SK-N-MC (cell line): ENCODE results near the gene YARS2.

Experiments used
- EZH2 ChIP-seq: fragments of 200-600 bp; sonication (generic); IDR thresholded peaks from one replicate; pipeline ENCODE4 v1.6.1; 2017; ENCODE audit warnings: antibody characterized with exemption
- FOXP2 ChIP-seq: optimal IDR thresholded peaks from 2 replicates; pipeline ENCODE3; 2011; ENCODE audit warnings: mild to moderate bottlenecking, moderate library complexity; ENCODE audit not compliant: insufficient read depth; ENCODE audit errors: extremely low read length, control extremely low read depth
- POLR2AphosphoS5 ChIP-seq: IDR thresholded peaks from 2 replicates; pipeline ENCODE4 v1.6.1; 2012; ENCODE audit warnings: mild to moderate bottlenecking, low read depth, low read length, borderline replicate concordance

- TF ChIP-seq POLR2AphosphoS5 = no peak
- TF ChIP-seq EZH2 = no peak
- TF ChIP-seq FOXP2 = no peak
These were observed 13.6 kb downstream of the YARS2 start for GRCh38 chr12:32742133-32742532.
